ENCODE results near the gene B4GALNT2. TPM values are rescaled to one million over a fixed set of nuclear protein-coding genes. Genes with fewer than 3 reads are reported as not detected.

The B4GALNT2 gene
- polyA plus RNA-seq, 1 donor from 2014 or later: not detected

GRCh38 chr17:49112936-49113335 lies 19.6 kb upstream of the B4GALNT2 start:
- no peak overlapping the region for H2AFZ ChIP-seq (ENCODE audit: low read depth, low read length)
- TF ChIP-seq CTCF (IDR thresholded peaks at IDR 0.05; ENCODE audit: poor library complexity, severe bottlenecking): no peak
- TF ChIP-seq EZH2 (IDR thresholded peaks at IDR 0.05; ENCODE audit: borderline replicate concordance, insufficient read depth, low read length, poor library complexity, severe bottlenecking): no peak
- no peak for TF ChIP-seq TAF1 (IDR thresholded peaks at IDR 0.05; ENCODE audit: low read depth)
- TF ChIP-seq REST (IDR thresholded peaks at IDR 0.05; ENCODE audit: borderline replicate concordance): no peak
- no peak for TF ChIP-seq POLR2AphosphoS5 (IDR thresholded peaks at IDR 0.05)
- TF ChIP-seq MXI1 (conservative IDR thresholded peaks at IDR 0.05; ENCODE audit: poor library complexity, severe bottlenecking): no peak
- no peak for TF ChIP-seq SMC3 (conservative IDR thresholded peaks at IDR 0.05; ENCODE audit: poor library complexity)
- no peak for TF ChIP-seq RAD21 (conservative IDR thresholded peaks at IDR 0.05)

GRCh38 chr17:49114703-49115102 lies 17.9 kb upstream of the B4GALNT2 start:
- Histone ChIP-seq H3K27me3 (ENCODE audit: insufficient read depth, low read depth, low read length) (no peaks in the 10 kb centered on the region), H3K9me3 (ENCODE audit: low read length) (no peaks in the 10 kb centered on the region), H4K20me1 (ENCODE audit: insufficient read depth) (no peaks in the 10 kb centered on the region), H3K79me2 (replicated peaks; ENCODE audit: insufficient read depth, low read length) (no peaks in the 10 kb centered on the region), H3K36me3 (ENCODE audit: insufficient read depth, low read length) (no peaks in the 10 kb centered on the region), H3K27ac (ENCODE audit: low read length) (no peak overlapping the region), H2AFZ (ENCODE audit: low read depth, low read length) (no peak overlapping the region), H3F3A (ENCODE audit: insufficient read depth, low read length, poor library complexity, severe bottlenecking) (no peaks in the 10 kb centered on the region), H3K4me2 (ENCODE audit: low read length) (no peak overlapping the region), H3K4me3 (ENCODE audit: low read length) (no peak overlapping the region), H3K9ac (ENCODE audit: low read length) (no peak overlapping the region), H3K9me2 (ENCODE audit: insufficient read depth, low read length) (no peaks in the 10 kb centered on the region)
- TF ChIP-seq RAD21 (conservative IDR thresholded peaks at IDR 0.05): no peak
- no peak for TF ChIP-seq REST (IDR thresholded peaks at IDR 0.05; ENCODE audit: borderline replicate concordance)
- TF ChIP-seq SMC3 (conservative IDR thresholded peaks at IDR 0.05; ENCODE audit: poor library complexity): no peak
- TF ChIP-seq CTCF (IDR thresholded peaks at IDR 0.05; ENCODE audit: poor library complexity, severe bottlenecking): no peak
- TF ChIP-seq EP300 (conservative IDR thresholded peaks at IDR 0.05; ENCODE audit: poor library complexity, severe bottlenecking): no peak
- TF ChIP-seq EZH2 (IDR thresholded peaks at IDR 0.05; ENCODE audit: borderline replicate concordance, insufficient read depth, low read length, poor library complexity, severe bottlenecking): no peak
- TF ChIP-seq POLR2AphosphoS5 (IDR thresholded peaks at IDR 0.05): no peak
- no peak for TF ChIP-seq TAF1 (IDR thresholded peaks at IDR 0.05; ENCODE audit: low read depth)
- no peak for TF ChIP-seq MXI1 (conservative IDR thresholded peaks at IDR 0.05; ENCODE audit: poor library complexity, severe bottlenecking)

More at GRCh38 chr17:49112936-49113335, 19.6 kb upstream of the B4GALNT2 start:
- Histone ChIP-seq H3K4me3 (ENCODE audit: low read length) (no peak overlapping the region), H3K9me2 (ENCODE audit: insufficient read depth, low read length) (no peaks in the 10 kb centered on the region), H3K27me3 (ENCODE audit: insufficient read depth, low read depth, low read length) (no peaks in the 10 kb centered on the region), H3K9ac (ENCODE audit: low read length) (no peak overlapping the region), H3K79me2 (replicated peaks; ENCODE audit: insufficient read depth, low read length) (no peaks in the 10 kb centered on the region), H4K20me1 (ENCODE audit: insufficient read depth) (no peaks in the 10 kb centered on the region), H3K9me3 (ENCODE audit: low read length) (no peaks in the 10 kb centered on the region), H3K4me2 (ENCODE audit: low read length) (no peak overlapping the region), H3K27ac (ENCODE audit: low read length) (no peak overlapping the region), H3F3A (ENCODE audit: insufficient read depth, low read length, poor library complexity, severe bottlenecking) (no peaks in the 10 kb centered on the region), H3K36me3 (ENCODE audit: insufficient read depth, low read length) (no peaks in the 10 kb centered on the region)
